Measurements from ENCODE around the gene OSBPL2.

DNA sequence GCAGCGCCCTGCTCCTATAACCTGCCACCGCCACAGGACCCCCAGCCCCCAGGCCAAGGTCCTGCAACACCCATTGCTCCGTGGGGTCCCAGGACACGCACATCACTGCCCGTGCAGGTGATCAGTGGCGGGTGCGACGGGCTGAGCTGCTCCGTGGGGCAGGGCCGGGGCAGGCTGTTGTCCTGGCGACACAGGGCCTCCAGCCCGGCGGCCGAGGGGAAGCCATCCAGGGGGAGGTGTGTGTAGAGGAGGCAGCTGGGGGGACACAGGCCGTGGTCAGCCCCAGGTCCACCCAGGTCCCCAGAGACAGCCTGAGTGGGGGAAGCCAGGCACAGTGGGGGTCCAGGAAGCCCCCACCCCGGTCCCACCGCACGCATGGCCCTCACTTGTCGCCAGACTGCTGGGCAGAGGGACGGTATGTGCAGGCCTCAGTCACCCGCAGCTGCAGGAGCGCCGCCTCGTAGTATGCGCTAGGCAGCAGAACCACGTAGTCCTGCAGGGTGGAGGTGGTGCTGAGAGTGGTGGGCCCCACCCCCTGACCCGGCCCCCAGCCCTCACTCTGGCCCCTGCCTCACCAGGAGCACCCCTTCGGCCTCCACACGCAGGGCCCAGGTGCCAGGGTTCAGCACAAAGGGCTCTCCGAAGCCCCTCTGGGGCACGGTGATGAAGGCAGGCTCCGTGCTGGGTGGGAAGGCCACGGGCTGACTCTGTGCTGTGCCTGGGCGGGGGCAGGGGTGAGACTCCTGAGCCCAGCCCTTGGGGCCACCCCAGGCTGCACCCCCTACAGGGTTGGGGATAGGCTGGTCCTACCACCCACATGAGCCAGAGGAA is 94.9 kb downstream of the OSBPL2 start:
- TF ChIP-seq POLR2A (IDR thresholded peaks at IDR 0.05; ENCODE audit: low read depth, low read length) (no peak), POLR2AphosphoS5 (IDR thresholded peaks at IDR 0.05; ENCODE audit: low read depth, low read length) (no peak)
